Neural cell (in vitro differentiated cells): Measurements from ENCODE around the gene FBXL2. TPM values are rescaled to one million over a fixed set of nuclear protein-coding genes. Genes with fewer than 3 reads are reported as not detected.
"Not testable (repeated sequence)": the region's sequence is repeated elsewhere in the genome, so short reads cannot be mapped to it uniquely, and the experiment has no call there.

ENCODE experiments used
- H2AFZ ChIP-seq: fragments of 200-600, 300-800 bp; sonication (generic), shearing (Covaris generic); 2 replicates; pipeline ENCODE4 v1.6.0; 2014; ENCODE audit warnings: low read depth, mild to moderate bottlenecking, antibody characterized with exemption, low read length, moderate library complexity
- H3F3A ChIP-seq: fragments of 200-600 bp; shearing (Covaris generic); 2 replicates; pipeline ENCODE4 v1.6.1; 2016; ENCODE audit warnings: mild to moderate bottlenecking, moderate library complexity, mixed read lengths, antibody characterized with exemption, low read length; ENCODE audit not compliant: insufficient read depth, poor library complexity, severe bottlenecking
- H3K27ac ChIP-seq: fragments of 200-600, 300-800 bp; sonication (generic), shearing (Covaris generic); 2 replicates; pipeline ENCODE4 v1.5.1; 2014; ENCODE audit warnings: mild to moderate bottlenecking, low read length, moderate library complexity
- H3K27me3 ChIP-seq: fragments of 300-800, 200-600 bp; sonication (generic), shearing (Covaris generic); 2 replicates; pipeline ENCODE4 v1.6.0; 2014; ENCODE audit warnings: mild to moderate bottlenecking, low read depth, low read length, moderate library complexity; ENCODE audit not compliant: insufficient read depth
- H3K36me3 ChIP-seq: fragments of 300-800, 200-600 bp; sonication (generic), shearing (Covaris generic); 2 replicates; pipeline ENCODE4 v1.5.1; 2014; ENCODE audit warnings: mild to moderate bottlenecking, antibody characterized with exemption, low read length, moderate library complexity; ENCODE audit not compliant: insufficient read depth
- H3K4me2 ChIP-seq: fragments of 300-800, 200-600 bp; sonication (generic), shearing (Covaris generic); 2 replicates; pipeline ENCODE4 v1.6.0; 2014; ENCODE audit warnings: mild to moderate bottlenecking, low read length
- H3K4me3 ChIP-seq: fragments of 300-800, 200-600 bp; sonication (generic), shearing (Covaris generic); 2 replicates; pipeline ENCODE4 v1.5.1; 2014; ENCODE audit warnings: mild to moderate bottlenecking, low read length, moderate library complexity
- H3K79me2 ChIP-seq: fragments of 200-600 bp; shearing (Covaris generic); replicated peaks from 2 replicates; pipeline ENCODE4 v1.6.0; 2014; ENCODE audit warnings: mild to moderate bottlenecking, low read length, moderate library complexity; ENCODE audit not compliant: insufficient read depth
- H3K9ac ChIP-seq: fragments of 300-800, 200-600 bp; sonication (generic), shearing (Covaris generic); 2 replicates; pipeline ENCODE4 v1.6.1; 2016; ENCODE audit warnings: mild to moderate bottlenecking, low read length, mixed read lengths
- H3K9me2 ChIP-seq: fragments of 200-600 bp; shearing (Covaris generic); 2 replicates; pipeline ENCODE4 v1.6.1; 2016; ENCODE audit warnings: mild to moderate bottlenecking, low read length, mixed read lengths; ENCODE audit not compliant: insufficient read depth
- H3K9me3 ChIP-seq: fragments of 200-600, 300-800 bp; sonication (generic), shearing (Covaris generic); 2 replicates; pipeline ENCODE4 v1.6.1; 2016; ENCODE audit warnings: mild to moderate bottlenecking, mixed run types, low read length, moderate library complexity, mixed read lengths
- H4K20me1 ChIP-seq: fragments of 200-600 bp; shearing (Covaris generic); 2 replicates; pipeline ENCODE4 v1.6.1; 2016; ENCODE audit warnings: mild to moderate bottlenecking, mixed run types; ENCODE audit not compliant: insufficient read depth
- EP300 ChIP-seq: fragments of 450-650 bp; conservative IDR thresholded peaks from 2 replicates; pipeline ENCODE4 v1.6.1; 2014; ENCODE audit warnings: antibody characterized with exemption, mild to moderate bottlenecking, moderate library complexity; ENCODE audit not compliant: poor library complexity, severe bottlenecking
- EZH2 ChIP-seq: fragments of 200-600, 300-800 bp; shearing (Covaris generic), sonication (generic); IDR thresholded peaks from 2 replicates; pipeline ENCODE4 v1.6.1; 2014; ENCODE audit warnings: antibody characterized with exemption, low read length, borderline replicate concordance, mild to moderate bottlenecking; ENCODE audit not compliant: insufficient read depth, poor library complexity, severe bottlenecking
- MXI1 ChIP-seq: fragments of 450-650 bp; conservative IDR thresholded peaks from 2 replicates; pipeline ENCODE4 v1.6.1; 2014; ENCODE audit warnings: antibody characterized with exemption, mild to moderate bottlenecking; ENCODE audit not compliant: poor library complexity, severe bottlenecking
- POLR2AphosphoS5 ChIP-seq: IDR thresholded peaks from 2 replicates; pipeline ENCODE4 v1.6.1; 2012
- RAD21 ChIP-seq: fragments of 450-650 bp; conservative IDR thresholded peaks from 2 replicates; pipeline ENCODE4 v1.6.1; 2014; ENCODE audit warnings: antibody characterized with exemption, mild to moderate bottlenecking, moderate library complexity
- SMC3 ChIP-seq: fragments of 450-650 bp; conservative IDR thresholded peaks from 2 replicates; pipeline ENCODE4 v1.6.1; 2014; ENCODE audit warnings: antibody characterized with exemption, mild to moderate bottlenecking, moderate library complexity; ENCODE audit not compliant: poor library complexity
- TAF1 ChIP-seq: IDR thresholded peaks from 2 replicates; pipeline ENCODE4 v1.6.1; 2012; ENCODE audit warnings: low read depth
- polyA plus RNA-seq: library from polyadenylated mRNA; depleted of rRNA; stranded (reverse); fragments of >200 nt; gene quantifications from 2 replicates; pipeline ENCODE4 v1.2.3, GENCODE V29; 2014
- TF ChIP-seq, protein P1 (sequence below): fragments of 450-650 bp; IDR thresholded peaks from 2 replicates; pipeline ENCODE4 v1.5.1; 2014; ENCODE audit warnings: antibody characterized with exemption, mild to moderate bottlenecking, moderate library complexity; ENCODE audit not compliant: poor library complexity, severe bottlenecking
- TF ChIP-seq, protein P2 (sequence below): IDR thresholded peaks from 2 replicates; pipeline ENCODE4 v1.6.1; 2012; ENCODE audit warnings: borderline replicate concordance

FBXL2 gene
- polyA plus RNA-seq, 1 donor from 2014 or later = 82.0 TPM

DNA sequence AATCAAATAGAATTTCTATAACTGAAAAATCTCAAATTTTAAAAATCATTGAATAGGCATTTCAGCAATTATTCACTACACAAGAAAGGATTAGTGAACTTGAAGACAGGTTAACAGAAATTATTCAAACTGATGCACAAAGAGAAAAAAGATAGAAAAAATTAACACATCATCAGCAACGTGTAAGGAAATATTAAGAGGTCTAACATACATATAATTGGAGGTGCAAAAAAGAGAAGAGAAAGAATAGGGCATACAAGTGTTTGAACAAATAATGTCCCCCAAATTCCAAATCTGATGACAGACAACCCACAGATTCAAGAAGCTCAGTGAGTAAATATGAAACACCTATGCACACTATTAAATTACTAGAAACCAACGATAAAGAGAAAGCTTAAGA, 57.1 kb downstream of the FBXL2 start:
- TF ChIP-seq TAF1 (no peak), POLR2AphosphoS5 (no peak), RAD21 (no peak), MXI1 (no peak), EP300 (no peak), SMC3 (no peak), EZH2 (no peak)
- TF ChIP-seq, protein P1, sequence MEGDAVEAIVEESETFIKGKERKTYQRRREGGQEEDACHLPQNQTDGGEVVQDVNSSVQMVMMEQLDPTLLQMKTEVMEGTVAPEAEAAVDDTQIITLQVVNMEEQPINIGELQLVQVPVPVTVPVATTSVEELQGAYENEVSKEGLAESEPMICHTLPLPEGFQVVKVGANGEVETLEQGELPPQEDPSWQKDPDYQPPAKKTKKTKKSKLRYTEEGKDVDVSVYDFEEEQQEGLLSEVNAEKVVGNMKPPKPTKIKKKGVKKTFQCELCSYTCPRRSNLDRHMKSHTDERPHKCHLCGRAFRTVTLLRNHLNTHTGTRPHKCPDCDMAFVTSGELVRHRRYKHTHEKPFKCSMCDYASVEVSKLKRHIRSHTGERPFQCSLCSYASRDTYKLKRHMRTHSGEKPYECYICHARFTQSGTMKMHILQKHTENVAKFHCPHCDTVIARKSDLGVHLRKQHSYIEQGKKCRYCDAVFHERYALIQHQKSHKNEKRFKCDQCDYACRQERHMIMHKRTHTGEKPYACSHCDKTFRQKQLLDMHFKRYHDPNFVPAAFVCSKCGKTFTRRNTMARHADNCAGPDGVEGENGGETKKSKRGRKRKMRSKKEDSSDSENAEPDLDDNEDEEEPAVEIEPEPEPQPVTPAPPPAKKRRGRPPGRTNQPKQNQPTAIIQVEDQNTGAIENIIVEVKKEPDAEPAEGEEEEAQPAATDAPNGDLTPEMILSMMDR = no peak
- TF ChIP-seq, protein P2, sequence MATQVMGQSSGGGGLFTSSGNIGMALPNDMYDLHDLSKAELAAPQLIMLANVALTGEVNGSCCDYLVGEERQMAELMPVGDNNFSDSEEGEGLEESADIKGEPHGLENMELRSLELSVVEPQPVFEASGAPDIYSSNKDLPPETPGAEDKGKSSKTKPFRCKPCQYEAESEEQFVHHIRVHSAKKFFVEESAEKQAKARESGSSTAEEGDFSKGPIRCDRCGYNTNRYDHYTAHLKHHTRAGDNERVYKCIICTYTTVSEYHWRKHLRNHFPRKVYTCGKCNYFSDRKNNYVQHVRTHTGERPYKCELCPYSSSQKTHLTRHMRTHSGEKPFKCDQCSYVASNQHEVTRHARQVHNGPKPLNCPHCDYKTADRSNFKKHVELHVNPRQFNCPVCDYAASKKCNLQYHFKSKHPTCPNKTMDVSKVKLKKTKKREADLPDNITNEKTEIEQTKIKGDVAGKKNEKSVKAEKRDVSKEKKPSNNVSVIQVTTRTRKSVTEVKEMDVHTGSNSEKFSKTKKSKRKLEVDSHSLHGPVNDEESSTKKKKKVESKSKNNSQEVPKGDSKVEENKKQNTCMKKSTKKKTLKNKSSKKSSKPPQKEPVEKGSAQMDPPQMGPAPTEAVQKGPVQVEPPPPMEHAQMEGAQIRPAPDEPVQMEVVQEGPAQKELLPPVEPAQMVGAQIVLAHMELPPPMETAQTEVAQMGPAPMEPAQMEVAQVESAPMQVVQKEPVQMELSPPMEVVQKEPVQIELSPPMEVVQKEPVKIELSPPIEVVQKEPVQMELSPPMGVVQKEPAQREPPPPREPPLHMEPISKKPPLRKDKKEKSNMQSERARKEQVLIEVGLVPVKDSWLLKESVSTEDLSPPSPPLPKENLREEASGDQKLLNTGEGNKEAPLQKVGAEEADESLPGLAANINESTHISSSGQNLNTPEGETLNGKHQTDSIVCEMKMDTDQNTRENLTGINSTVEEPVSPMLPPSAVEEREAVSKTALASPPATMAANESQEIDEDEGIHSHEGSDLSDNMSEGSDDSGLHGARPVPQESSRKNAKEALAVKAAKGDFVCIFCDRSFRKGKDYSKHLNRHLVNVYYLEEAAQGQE = no peak
- H2AFZ ChIP-seq = no peak overlapping the region
- no peaks in the 10 kb centered on the region for H4K20me1 ChIP-seq
- no peaks in the 10 kb centered on the region for H3K9me3 ChIP-seq
- no peaks in the 10 kb centered on the region for H3K27me3 ChIP-seq
- H3K27ac ChIP-seq = no peak overlapping the region
- no peaks in the 10 kb centered on the region for H3K36me3 ChIP-seq
- H3K79me2 ChIP-seq = no peaks in the 10 kb centered on the region
- H3K4me2 ChIP-seq = no peak overlapping the region
- H3K9ac ChIP-seq = no peak overlapping the region
- no peaks in the 10 kb centered on the region for H3F3A ChIP-seq
- H3K4me3 ChIP-seq = no peak overlapping the region
- no peaks in the 10 kb centered on the region for H3K9me2 ChIP-seq

DNA sequence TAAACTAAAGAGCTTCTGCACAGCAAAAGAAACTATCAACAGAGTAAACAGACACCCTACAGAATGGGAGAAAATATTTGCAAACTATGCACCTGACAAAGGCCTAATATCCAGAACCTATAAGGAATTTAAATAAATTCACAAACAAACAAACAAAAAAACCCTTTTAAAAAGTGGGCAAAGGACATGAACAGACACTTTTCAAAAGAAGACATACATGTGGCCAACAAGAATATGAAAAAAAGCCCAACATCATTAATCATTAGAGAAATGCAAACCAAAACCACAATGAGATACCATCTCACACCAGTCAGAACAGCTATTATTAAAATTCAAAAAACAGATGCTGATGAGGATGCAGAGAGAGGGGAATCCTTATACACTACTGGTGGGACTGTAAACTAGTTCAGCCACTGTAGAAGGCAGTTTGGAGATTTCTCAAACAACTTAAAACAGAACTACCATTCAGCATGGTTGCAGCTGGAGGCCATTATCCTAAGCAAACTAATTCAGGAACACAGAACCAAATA, 61.8 kb downstream of the FBXL2 start:
- not testable (repeated sequence) for H3K27ac ChIP-seq, H3F3A ChIP-seq, H3K9me2 ChIP-seq, H3K36me3 ChIP-seq, H3K9me3 ChIP-seq, H4K20me1 ChIP-seq, H3K4me3 ChIP-seq, H3K79me2 ChIP-seq, H3K27me3 ChIP-seq, H2AFZ ChIP-seq, H3K4me2 ChIP-seq, H3K9ac ChIP-seq

DNA sequence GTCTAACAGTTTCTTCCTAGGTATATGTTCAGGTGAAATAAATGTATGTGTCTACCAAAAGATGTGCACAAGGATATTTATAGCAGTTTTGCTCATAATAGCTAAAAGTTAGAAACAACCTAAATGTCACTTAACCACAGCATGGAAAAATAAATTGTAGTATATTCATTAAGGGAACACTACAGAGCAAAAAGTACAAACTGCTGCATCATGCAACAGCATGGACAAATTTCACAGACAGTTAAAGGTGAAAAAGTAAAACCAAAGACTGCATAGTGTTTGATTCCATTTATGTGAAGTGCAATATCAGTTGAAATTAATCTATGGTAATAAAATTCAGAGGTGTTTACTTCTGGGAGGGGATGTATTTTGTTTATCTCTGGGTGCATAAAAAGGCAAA, 62.5 kb downstream of the FBXL2 start:
- Histone ChIP-seq H3K36me3 (no peaks in the 10 kb centered on the region), H3K9me2 (no peaks in the 10 kb centered on the region), H3K4me3 (no peak overlapping the region), H3K4me2 (no peak overlapping the region), H3K27ac (no peak overlapping the region), H3K9ac (no peak overlapping the region), H3K9me3 (no peaks in the 10 kb centered on the region), H2AFZ (no peak overlapping the region), H4K20me1 (no peaks in the 10 kb centered on the region), H3K79me2 (no peaks in the 10 kb centered on the region), H3K27me3 (no peaks in the 10 kb centered on the region), H3F3A (no peaks in the 10 kb centered on the region)
- TF ChIP-seq, protein P1 = no peak
- TF ChIP-seq POLR2AphosphoS5 (no peak), EZH2 (no peak)
